Activated CD4-positive, alpha-beta T cell treated with anti-CD3 and anti-CD28 coated beads for 4 hours (primary cell): Measurements from ENCODE around the gene TTC5.
"Not testable (repeated sequence)": the region's sequence is repeated elsewhere in the genome, so short reads cannot be mapped to it uniquely, and the experiment has no call there.

ENCODE experiments used
- DNase-seq, 2 donors: peaks; one replicate each; pipeline ENCODE4 v3.0.0-alpha.2; 2020

The TTC5 gene, protein sequence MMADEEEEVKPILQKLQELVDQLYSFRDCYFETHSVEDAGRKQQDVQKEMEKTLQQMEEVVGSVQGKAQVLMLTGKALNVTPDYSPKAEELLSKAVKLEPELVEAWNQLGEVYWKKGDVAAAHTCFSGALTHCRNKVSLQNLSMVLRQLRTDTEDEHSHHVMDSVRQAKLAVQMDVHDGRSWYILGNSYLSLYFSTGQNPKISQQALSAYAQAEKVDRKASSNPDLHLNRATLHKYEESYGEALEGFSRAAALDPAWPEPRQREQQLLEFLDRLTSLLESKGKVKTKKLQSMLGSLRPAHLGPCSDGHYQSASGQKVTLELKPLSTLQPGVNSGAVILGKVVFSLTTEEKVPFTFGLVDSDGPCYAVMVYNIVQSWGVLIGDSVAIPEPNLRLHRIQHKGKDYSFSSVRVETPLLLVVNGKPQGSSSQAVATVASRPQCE

DNA sequence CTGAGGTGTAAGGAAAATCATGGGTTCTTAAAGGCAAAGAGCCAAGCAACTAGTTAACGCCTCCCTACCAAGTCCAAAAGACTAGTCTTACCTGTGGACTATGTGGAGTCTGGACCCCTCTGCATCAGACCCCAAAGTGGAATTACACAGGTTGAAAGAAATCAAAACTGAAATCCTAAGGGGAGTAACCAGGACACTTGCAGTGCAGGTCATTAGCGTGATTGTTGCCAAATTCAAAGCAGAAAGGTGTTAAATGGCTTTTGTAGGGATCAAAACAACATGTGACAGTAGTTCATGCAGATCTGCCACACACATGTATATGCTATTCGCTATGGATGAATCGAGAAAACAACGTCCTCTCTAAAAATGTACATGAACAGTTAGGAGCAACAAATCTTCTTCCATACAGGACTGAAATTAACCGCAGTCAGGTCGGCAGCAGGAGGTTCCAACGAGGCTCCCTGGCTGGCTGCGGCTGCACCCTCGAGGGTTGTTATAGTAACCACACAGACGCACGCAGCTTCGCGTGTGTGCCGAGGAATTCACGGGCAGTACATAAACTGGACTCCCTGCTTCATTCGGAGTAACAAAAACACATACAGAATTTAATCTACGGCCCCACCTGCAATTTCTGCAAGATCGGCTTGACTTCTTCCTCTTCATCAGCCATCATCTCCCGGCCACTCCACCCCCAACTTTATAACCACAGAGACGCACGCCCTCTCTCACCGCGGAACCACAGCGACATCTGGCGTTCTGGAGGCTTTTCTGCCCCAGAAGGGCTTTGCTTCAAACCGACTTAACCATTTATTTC lies at the start of gene TTC5:
TSS of gene TTC5 (minus strand) at position 687 of the 814 bp plus-strand sequence. CDS start at position 673, 14 bp downstream.
- peak; percentile 80 to 91 for DNase-seq

DNA sequence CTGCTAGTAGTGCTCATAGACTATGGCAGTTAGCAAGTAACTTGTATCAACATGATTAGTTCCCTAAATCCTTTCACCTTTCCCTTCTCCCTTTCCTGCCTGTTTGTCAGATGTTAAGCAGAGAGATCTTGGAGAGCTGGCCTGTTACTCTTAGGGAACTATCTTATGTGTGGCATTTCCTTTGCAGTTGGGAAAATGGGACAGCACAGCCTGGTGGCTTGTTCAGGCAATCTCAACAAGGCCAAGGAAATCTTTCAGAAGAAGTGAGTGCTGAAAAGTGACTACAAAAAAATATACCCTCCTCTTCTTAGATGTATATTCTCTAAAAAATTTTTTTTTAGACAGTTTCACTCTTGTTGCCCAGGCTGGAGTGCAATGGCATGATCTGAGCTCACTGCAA lies 45.1 kb upstream of the TTC5 start:
- DNase-seq: no peak

DNA sequence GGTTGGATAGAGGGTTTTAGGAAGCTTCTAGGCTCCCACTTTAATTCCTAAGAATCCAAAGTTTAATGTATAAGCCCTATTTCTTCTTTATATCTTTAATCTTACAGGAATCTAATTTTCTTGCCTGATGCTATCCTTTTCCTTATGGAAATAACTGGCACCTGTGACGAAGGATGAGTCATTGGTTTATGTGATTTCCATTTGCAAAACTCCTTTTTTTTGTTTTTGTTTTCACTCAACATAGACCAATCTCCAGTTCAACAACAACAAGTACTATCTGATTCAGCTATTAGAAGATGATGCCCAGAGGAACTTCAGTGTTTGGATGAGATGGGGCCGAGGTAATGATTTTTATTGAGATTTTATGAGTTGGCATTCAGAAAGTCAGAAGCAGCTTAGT lies 44.5 kb upstream of the TTC5 start:
- no peak for DNase-seq

DNA sequence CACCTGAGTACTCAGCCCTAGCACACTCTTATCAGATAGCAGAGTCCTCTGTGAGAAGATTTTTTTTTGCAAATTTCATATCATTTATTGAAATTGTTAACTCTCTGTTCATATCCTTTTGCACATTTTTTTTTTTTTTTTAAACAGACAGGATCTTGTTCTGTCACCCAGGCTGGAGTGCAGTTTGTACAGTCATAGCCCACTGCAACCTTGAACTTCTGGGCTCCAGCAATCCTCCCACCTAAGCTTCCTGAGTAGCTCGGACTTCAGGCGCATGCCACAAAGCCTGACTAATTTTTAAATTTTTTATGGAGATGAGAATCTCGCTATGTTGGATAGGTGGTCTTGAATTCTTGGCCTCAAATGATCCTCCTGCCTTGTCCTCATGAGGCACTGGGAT lies 42.0 kb upstream of the TTC5 start:
- DNase-seq: no peak

DNA sequence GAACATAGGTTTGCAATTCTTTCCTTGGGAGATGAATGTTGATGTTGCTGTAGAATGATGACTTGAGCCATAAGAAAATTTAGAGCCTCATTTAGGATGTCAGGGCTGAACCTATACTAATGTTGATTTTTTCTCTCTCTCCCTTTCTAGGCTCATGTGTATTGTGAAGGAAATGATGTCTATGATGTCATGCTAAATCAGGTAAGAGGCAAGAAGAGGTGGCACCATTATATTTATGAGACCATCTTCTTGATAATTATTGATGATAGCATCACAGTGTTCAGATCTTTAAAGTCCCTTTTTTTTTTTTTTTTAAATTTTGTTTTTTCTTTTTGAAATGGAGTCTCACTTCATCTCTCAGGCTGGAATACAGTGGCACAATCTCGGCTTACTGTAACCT lies 41.0 kb upstream of the TTC5 start:
- no peak for DNase-seq

DNA sequence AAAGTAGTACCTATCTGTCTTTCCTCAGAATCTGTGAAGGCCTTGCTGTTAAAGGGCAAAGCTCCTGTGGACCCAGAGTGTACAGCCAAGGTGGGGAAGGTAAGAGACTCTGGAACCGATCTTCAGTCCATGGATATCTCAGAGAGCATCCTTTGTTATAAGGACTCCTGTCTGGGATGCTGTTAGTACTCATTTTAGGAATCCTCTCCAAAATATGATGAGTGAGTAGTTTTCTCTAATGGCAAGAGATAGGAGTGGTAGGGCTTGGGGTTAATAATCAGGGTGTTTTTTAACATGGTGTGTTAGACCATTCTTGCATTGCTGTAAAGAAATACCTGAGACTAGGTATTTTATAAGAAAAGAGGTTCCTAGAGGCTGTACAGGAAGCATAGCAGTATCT lies 39.6 kb upstream of the TTC5 start:
- DNase-seq: no peak

DNA sequence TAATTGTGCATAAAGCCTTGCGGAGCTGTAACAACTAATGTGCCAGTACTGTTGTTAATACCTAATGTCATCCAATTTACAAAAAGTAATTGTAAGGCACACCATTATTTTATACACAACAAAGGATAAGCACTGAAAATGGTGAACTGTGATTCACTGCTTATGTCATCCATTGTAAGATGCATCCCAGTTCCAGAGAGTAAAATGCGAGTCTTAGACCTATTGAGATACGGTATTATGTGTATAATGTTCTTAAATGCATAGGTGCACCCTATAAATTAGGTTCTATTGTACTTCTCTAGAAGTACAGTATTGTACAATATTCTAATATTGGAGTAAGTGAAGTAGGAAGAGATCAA lies 38.1 kb upstream of the TTC5 start:
- DNase-seq: no peak

DNA sequence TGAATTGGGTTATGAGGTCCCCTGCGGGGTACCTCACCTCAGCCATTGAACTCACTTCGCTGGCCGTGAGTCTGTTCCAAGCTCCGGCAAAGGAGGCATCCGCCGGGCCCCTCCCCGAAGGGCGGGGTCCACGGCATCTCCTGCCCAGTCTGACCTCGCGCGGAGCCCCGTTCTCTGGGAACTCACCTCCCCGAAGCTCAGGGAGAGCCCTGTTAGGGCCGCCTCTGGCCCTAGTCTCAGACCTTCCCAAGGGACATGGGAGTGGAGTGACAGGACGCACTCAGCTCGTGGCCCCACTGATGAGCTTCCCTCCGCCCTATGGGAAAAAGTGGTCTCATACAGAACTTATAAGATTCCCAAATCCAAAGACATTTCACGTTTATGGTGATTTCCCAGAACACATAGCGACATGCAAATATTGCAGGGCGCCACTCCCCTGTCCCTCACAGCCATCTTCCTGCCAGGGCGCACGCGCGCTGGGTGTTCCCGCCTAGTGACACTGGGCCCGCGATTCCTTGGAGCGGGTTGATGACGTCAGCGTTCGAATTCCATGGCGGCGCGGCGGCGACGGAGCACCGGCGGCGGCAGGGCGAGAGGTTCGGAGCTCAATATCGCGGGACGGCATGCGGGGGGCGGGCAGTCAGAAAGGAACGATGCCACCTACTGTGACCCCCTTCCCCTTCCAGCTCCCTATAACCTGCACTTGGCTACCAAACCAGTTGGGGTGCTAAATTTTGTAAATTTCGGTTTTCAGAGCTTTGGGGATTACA lies 37.5 kb upstream of the TTC5 start, which contains the start of gene PARP2:
TSS of gene PARP2 (plus strand) at position 544 of the 770 bp plus-strand sequence. CDS start at position 551, 7 bp downstream.
- peak; percentile 89 for DNase-seq

DNA sequence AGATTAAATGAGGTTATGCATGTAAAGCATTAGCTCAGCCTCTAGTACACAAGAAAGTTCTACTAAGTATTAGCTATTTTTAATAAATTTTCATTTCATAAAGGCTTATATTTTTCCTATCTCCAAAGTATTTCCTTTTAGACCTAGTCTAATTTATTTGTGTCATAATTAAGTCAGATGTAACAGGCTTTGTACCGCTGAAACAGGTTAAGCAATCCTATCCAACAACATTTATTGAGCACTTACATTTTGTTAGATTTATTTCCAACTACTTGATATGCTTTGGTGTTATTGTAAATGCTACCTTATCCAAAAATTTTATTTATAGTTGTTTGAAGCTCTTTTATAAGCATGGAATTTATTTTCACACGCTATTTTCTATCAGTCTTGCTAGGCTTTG lies 35.9 kb upstream of the TTC5 start:
- no peak for DNase-seq

DNA sequence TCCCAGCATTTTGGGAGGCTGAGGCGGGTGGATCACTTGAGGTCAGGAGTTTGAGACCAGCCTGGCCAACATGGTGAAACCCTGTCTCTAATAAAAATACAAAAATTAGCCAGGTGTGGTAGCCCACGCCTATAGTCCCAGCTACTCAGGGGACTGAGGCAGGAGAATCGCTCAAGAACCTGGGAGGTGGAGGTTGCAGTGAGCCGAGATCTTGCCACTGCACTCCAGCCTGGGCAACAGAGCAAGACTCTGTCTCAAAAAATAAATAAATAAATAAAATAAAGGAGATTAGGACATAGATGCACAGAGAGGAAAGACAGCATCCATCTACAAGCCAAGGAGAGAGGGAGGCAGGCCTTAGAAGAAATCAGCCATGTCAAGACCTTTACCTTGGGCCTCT lies 35.3 kb upstream of the TTC5 start:
- not testable (repeated sequence) for DNase-seq

DNA sequence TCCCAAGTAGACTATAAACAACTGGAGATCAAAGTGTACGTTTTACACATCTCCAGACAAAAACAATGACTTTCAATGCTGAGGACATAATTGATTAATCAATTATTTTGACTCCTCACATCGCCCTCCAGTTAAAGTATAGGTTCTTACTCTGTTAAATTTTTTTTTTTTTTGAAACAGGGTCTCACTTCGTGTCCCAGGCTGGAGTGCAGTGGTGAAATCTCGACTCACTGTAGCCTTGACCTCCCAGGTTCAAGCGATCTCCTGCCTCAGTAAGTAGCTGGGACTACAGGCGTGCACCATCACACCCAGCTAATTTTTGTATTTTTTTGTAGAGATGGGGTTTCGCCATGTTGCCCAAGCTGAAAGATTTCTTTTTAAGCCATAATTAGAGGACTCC lies 28.3 kb upstream of the TTC5 start:
- no peak for DNase-seq

DNA sequence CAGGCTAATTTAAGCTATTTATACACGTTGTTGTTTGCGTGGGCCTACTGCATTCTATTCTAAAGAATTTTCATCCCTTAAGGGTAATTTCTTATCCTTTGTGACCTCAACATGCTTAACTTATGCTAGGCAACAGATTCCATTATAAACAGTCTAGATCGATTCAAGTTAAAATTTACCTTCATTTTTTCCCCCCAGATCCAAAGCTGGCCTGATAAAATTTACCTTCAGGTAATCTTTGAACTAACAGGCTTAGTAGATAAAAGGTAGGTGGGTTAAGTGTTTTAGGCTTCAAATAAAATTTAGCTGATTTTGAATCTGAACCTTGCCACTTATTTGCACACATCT lies 27.7 kb upstream of the TTC5 start:
- DNase-seq: no peak

DNA sequence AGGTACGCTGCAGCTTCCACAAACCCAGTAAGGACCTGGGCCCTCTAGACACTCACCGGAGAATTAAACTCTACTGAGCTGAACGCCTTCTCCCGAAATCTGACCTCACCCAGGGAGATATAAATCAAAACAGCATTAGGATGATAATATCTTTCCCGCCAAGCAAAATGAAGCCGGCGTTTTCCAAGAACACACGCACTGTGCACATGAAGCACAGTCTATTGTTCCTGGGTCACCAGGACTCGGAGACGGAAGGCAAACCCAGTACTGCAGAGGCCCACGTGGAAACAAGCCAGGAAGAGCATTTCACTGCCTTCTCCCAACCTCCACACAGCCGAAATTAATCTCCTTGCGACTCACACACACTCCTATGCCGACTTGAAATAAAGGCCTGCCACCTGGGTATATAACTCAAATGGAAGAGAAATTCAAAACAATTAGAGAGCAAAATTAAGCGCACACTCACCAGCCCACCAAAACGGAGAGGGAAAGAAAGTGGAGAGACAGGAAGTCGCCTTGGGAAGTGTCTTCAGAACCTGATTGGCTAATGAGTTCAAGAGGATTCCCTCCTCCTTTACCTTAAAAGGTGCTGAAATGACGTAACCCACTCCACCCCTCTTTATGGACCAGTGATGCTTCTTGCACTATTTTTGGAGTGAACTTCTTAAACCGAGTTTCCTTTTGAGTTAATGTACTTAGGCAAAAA lies 27.2 kb upstream of the TTC5 start, which contains the start of gene CCNB1IP1:
TSS of gene CCNB1IP1 (minus strand) at position 492 of the 706 bp plus-strand sequence. CDS start 16,756 bp downstream, outside the sequence.
- peak; percentile 51 to 56 for DNase-seq

DNA sequence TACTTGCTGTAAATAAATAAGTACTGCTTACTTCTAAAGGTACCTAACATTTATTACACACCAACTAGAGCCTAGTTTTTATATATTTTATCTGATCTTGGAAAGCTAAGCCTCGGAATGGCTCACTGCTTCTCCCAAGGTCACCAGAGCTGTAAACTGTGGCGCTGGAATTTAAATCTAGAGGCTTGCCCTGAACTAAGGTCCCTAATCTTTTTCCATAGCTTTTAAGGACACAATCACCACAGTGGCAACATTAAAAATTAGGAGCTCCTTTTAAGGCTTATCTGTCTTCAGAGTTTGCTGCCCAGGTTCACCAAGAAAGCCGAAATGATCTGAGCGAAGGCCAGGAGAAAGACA lies 26.7 kb upstream of the TTC5 start:
- no peak for DNase-seq

DNA sequence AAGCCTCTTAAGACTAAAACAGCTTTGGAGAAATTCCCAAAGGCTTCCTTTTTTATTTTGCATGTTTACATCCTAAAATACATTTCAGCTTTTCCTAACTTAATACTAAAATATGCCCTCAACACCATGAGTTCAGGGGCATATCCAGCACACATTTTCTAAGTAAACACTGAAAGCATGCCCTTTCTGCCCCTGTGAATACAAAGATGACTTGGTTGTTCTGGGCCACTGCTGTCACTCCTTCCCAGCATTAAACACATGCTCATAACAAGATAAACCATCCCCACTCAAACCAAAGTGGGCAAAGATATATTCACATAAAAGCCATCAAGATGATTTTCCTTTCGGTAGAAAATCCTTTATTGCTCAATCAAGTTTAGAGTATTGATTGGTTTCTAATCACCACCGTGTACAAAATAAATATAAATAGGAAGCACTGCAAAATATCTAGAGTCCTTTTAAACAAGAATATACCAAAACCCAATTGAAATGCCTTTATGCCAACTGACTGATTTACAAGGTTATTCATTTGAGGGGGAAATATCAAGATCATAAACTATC lies 25.4 kb upstream of the TTC5 start:
- no peak for DNase-seq

DNA sequence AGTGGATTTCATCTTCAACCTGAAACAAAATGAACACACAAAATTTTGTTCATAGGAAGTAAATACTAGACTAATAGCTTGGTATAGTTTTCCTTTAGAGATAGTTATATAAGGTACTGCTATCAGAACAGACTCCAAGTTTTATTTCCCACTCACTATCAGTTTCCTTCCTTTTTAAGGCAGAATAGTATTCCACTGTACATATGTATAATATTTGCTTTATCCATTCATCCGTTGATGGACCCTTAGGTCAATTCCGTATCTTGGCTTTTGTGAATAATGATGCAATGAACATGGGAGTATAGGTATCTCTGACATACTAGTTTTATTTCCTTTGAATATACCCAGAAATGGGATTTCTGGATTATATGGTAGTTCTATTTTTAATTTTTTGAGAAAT lies 23.6 kb upstream of the TTC5 start:
- DNase-seq: no peak

DNA sequence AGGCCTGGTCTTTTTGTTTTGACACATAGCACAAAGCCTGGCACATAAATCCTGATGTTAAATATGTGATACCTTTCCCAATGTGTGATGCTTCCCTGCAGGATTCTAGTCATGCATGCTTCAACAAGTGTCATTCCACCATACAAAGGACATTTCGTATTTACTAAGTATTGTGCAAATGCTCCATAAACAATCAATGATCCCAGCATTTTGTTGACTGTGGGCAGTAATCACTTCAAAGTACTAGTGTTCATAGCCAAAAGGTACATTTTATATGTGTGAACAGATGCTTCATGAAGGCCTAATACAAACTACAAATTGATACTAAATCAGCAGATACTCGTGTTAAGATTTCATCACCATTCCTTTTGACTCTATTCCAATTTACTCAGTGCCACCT lies 23.0 kb upstream of the TTC5 start:
- no peak for DNase-seq

DNA sequence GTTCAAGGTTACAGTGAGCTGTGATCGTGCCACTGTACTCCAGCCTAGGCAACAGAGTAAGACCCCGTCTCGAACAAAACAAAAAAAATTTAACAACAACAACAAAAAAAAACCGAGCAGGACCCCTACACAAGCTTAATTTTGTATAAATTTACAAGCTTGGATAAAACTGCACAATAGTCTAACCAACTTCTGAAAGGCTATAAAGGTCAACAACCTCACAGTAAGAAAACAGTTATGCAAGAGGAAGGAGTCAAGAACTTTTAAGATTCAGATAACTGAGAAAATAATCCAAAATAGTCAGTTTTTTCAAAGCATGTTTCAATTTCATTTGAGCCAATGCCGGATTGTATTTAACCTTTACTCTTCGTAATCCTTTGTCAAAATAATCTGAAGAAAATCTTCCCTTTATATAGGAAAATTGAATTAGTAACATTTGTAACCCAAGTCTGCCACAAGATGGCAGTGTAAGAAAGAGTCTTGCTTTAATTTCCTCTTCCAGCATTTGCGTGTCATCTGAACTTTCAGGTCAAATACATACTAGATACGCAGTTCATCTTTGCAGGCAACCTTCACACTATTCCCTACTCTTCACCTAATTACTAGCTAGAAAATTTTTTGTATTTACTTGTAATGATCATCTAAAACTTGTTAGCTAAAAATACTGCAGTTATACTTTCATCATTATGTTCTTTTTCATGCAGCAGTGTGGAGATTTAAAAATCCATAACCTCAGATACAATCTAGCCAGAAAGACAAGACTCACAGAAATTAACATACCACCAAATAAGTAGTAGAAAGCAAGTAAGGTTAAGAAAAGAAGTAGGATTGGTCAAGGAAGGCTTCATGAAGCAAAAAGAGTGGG lies 21.5 kb upstream of the TTC5 start:
- DNase-seq: peak in 1 of 2 donors; percentile 42

DNA sequence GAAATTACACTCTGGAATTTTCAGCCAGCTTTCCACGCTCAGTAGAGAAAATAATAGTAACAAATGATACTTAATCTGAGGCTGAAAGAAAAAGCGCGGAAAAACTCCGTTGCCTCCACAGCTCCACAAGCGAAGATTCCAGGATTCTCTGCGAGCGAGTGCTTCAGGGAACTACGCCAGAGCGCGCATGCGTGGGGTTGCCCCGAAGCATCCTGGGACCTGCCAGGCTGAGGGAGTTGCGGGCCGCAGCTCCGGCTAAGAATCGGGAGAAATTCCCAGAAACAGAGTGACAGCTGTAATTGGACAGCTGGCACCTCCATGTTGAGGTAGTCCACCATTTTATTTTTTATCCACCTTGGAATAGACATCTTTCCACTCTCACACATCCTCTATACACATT lies 12.0 kb upstream of the TTC5 start:
- no peak for DNase-seq

DNA sequence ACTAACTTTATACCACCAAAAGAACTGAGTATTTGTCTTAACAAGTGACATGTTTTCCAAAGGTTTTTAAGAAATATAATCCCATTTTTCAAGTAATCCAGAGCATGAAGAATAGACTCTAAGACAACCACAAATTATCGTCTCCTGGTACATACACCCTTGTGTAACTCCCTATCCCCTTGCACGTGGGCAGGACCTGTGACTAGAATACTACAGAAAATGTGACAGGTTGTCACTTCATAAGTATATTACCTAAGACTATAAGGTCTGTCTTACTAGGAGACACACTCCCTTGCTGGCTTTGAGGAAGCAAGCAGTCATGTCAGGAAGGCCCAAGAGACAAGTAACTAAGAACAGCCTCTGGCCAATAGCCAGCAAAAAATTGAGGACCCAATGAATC lies 8.3 kb upstream of the TTC5 start:
- DNase-seq: no peak

DNA sequence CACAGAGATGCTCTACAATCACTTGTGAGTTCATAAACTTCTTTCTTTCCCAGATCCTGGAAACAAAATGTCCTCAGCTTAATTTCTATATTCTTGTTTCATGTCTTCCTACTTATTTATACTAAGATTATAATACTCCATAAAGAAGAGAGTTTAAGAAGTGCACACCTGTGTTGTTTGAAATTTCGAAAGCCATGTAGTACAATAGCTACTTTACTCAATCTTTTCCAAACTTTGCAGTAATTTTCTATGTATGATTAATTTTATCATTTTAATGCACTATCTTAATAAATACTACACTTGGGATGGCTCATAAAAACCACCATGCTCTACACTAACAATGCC lies 300 bp upstream of the TTC5 start:
- DNase-seq: no peak
